SK-N-SH (cell line): ENCODE data around the gene RBM42. TPM values are rescaled to one million over a fixed set of nuclear protein-coding genes. Genes with fewer than 3 reads are reported as not detected.

ENCODE experiments used
- CTCF ChIA-PET: fragments of 300-600, 350-600 bp; formaldehyde crosslinking; extraction: SDS; loops from one replicate; lab custom pipeline; 2021; lab: Yijun Ruan, JAX
- POLR2A ChIA-PET: fragments of 350-600 bp; sonication (Branson Sonifier 250); formaldehyde crosslinking; extraction: SDS; loops from one replicate; lab custom pipeline; 2020; ENCODE audit warnings: antibody characterized with exemption, inconsistent platforms; lab: Yijun Ruan, JAX
- DNase-seq: peaks from one replicate; pipeline ENCODE4 v3.0.0; 2012
- H2AFZ ChIP-seq: fragments of 200-600 bp; sonication (generic); 2 replicates; pipeline ENCODE4 v1.8.1; 2016; ENCODE audit warnings: antibody characterized with exemption, mild to moderate bottlenecking, low read depth
- H3F3A ChIP-seq: fragments of 200-600 bp; sonication (generic); replicated peaks from 2 replicates; pipeline ENCODE3; 2016; ENCODE audit warnings: antibody characterized with exemption, mild to moderate bottlenecking; ENCODE audit not compliant: insufficient read depth
- H3K27ac ChIP-seq, 2 experiments: fragments of 200-500 bp in 1 of 2; fragments of 200-600 bp in 1 of 2; sonication (Bioruptor generic) in 1 of 2; sonication (generic), shearing (Covaris generic) in 1 of 2; 2 replicates each; pipeline versions ENCODE4 v1.5.1 to v1.6.1; 2014 to 2016; ENCODE audit warnings: low read depth in 2 of 2, inconsistent platforms in 1 of 2, low read length in 1 of 2, mild to moderate bottlenecking in 1 of 2, mixed read lengths in 1 of 2
- H3K27me3 ChIP-seq: fragments of 200-600 bp; sonication (generic), shearing (Covaris generic); 2 replicates; pipeline ENCODE4 v1.6.1; 2016; ENCODE audit warnings: mixed run types; ENCODE audit not compliant: insufficient read depth
- H3K36me3 ChIP-seq, 2 experiments: fragments of 200-500 bp in 1 of 2; fragments of 200-600 bp in 1 of 2; sonication (Bioruptor generic) in 1 of 2; sonication (generic) in 1 of 2; replicated peaks in 1 of 2; 2 replicates each; pipeline versions ENCODE3 to v1.5.1; 2014 to 2016; ENCODE audit warnings: low read length in 1 of 2, mild to moderate bottlenecking in 1 of 2; ENCODE audit not compliant: insufficient read depth in 2 of 2, control insufficient read depth in 1 of 2
- H3K4me1 ChIP-seq, 2 experiments: fragments of 200-500 bp in 1 of 2; fragments of 200-600 bp in 1 of 2; sonication (Bioruptor generic) in 1 of 2; sonication (generic), shearing (Covaris generic) in 1 of 2; 2 replicates each; pipeline versions ENCODE4 v1.5.1 to v1.6.1; 2014 to 2016; ENCODE audit warnings: low read depth in 1 of 2, low read length in 1 of 2, mixed run types in 1 of 2; ENCODE audit not compliant: insufficient read depth in 2 of 2, control insufficient read depth in 1 of 2
- H3K4me2 ChIP-seq: fragments of 200-600 bp; sonication (generic), shearing (Covaris generic); 2 replicates; pipeline ENCODE4 v1.6.1; 2017; ENCODE audit warnings: mixed run types
- H3K4me3 ChIP-seq, 2 experiments: fragments of 200-500 bp in 1 of 2; fragments of 200-600 bp in 1 of 2; sonication (Bioruptor generic) in 1 of 2; sonication (generic), shearing (Covaris generic) in 1 of 2; 2 replicates each; pipeline versions ENCODE4 v1.5.1 to v1.8.1; 2014 to 2016; ENCODE audit warnings: low read depth in 2 of 2, inconsistent platforms in 1 of 2, low read length in 1 of 2, mild to moderate bottlenecking in 1 of 2, mixed read lengths in 1 of 2, moderate library complexity in 1 of 2
- H3K79me2 ChIP-seq: fragments of 200-600 bp; sonication (generic); 2 replicates; pipeline ENCODE4 v1.8.1; 2017; ENCODE audit warnings: mild to moderate bottlenecking; ENCODE audit not compliant: insufficient read depth
- H3K9ac ChIP-seq: fragments of 200-600 bp; sonication (generic); 2 replicates; pipeline ENCODE4 v1.6.1; 2017; ENCODE audit warnings: mixed run types
- H3K9me2 ChIP-seq: fragments of 200-600 bp; sonication (generic); 2 replicates; pipeline ENCODE4 v1.6.1; 2017; ENCODE audit warnings: mixed run types
- H3K9me3 ChIP-seq: fragments of 200-600 bp; sonication (generic); 2 replicates; pipeline ENCODE4 v1.6.1; 2017; ENCODE audit warnings: mixed run types, mild to moderate bottlenecking, moderate library complexity
- H4K20me1 ChIP-seq: fragments of 200-600 bp; sonication (generic); 2 replicates; pipeline ENCODE4 v1.6.1; 2017; ENCODE audit warnings: mild to moderate bottlenecking, mixed run types; ENCODE audit not compliant: insufficient read depth
- CHD2 ChIP-seq: fragments of 150-350 bp; IDR thresholded peaks from 2 replicates; pipeline ENCODE4 v1.6.1; 2018; ENCODE audit warnings: low read length; ENCODE audit not compliant: partially characterized antibody
- ELF1 ChIP-seq: IDR thresholded peaks from 2 replicates; pipeline ENCODE4 v1.4.0; 2012
- FOSL2 ChIP-seq: IDR thresholded peaks from 2 replicates; pipeline ENCODE4 v1.4.0; 2012; ENCODE audit warnings: low read depth, mild to moderate bottlenecking, moderate library complexity, borderline replicate concordance
- FOXJ3 ChIP-seq: sonication (generic); formaldehyde crosslinking; IDR thresholded peaks from 2 replicates; pipeline ENCODE4 v1.5.1; 2020; ENCODE audit warnings: mild to moderate bottlenecking, missing genetic modification reagents
- FOXM1 ChIP-seq: IDR thresholded peaks from 2 replicates; pipeline ENCODE4 v1.4.0; 2012; ENCODE audit warnings: low read depth, mild to moderate bottlenecking
- GATA2 ChIP-seq: sonication (generic); formaldehyde crosslinking; IDR thresholded peaks from 2 replicates; pipeline ENCODE4 v1.5.0; 2020; ENCODE audit warnings: mild to moderate bottlenecking, missing genetic modification reagents
- MXI1 ChIP-seq: IDR thresholded peaks from 2 replicates; pipeline ENCODE4 v1.6.1; 2012; ENCODE audit warnings: mild to moderate bottlenecking, low read depth, low read length, improper control_type of control experiment
- NFIC ChIP-seq: IDR thresholded peaks from 2 replicates; pipeline ENCODE4 v1.4.0; 2012; ENCODE audit warnings: borderline replicate concordance
- POLR2AphosphoS5 ChIP-seq: IDR thresholded peaks from 2 replicates; pipeline ENCODE4 v1.6.1; 2012; ENCODE audit warnings: low read depth, low read length
- RXRA ChIP-seq: IDR thresholded peaks from 2 replicates; pipeline ENCODE4 v1.4.0; 2012; ENCODE audit warnings: low read depth, mild to moderate bottlenecking, borderline replicate concordance
- SIN3A ChIP-seq: IDR thresholded peaks from 2 replicates; pipeline ENCODE4 v1.6.1; 2012; ENCODE audit warnings: low read depth, mild to moderate bottlenecking, low read length, moderate library complexity, borderline replicate concordance
- WGBS: methylation state at CpG from one replicate; pipeline ENCODE4 v1.1.6; 2017; ENCODE audit warnings: low lambda C conversion rate; 5-methylcytosine and 5-hydroxymethylcytosine counted together
- polyA plus RNA-seq, 3 experiments: library from polyadenylated mRNA; depleted of rRNA; stranded (reverse); fragments of >200 nt; gene quantifications; 2 replicates each; pipeline ENCODE4 v1.2.3, GENCODE V29; 2012
- TF ChIP-seq, protein P1 (sequence below): IDR thresholded peaks from 2 replicates; pipeline ENCODE4 v1.4.0; 2012; ENCODE audit warnings: low read depth
- TF ChIP-seq, protein P2 (sequence below): fragments of 150-350 bp; IDR thresholded peaks from 2 replicates; pipeline ENCODE4 v1.6.1; 2016; ENCODE audit warnings: mild to moderate bottlenecking, low read depth, low read length
- TF ChIP-seq, protein P3 (sequence below): IDR thresholded peaks from 2 replicates; pipeline ENCODE4; 2012
- TF ChIP-seq, protein P4 (sequence below): IDR thresholded peaks from 2 replicates; pipeline ENCODE4 v1.4.0; 2012; ENCODE audit warnings: low read depth, borderline replicate concordance

RBM42 gene
- polyA plus RNA-seq, 1 of the 3 experiments (the other 2 are of a cell fraction): 69.9 TPM

DNA sequence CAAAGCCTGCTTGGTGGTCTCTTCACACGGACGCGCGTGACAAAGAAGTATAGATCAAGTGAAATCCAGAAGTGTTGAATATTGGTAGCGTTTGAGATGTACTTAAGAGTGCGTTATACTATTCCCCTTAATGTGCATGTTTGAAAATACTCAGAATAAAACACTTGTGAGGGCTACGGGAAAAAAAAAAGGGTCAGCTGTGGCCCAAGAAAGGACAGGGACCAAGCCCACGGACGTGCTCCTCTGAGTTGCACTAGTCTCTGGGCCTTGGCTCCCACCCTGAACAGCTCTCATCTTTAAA, 622 bp upstream of the RBM42 start:
- Histone ChIP-seq H3K27me3 (no peaks in the 10 kb centered on the region), H3K79me2 (peaks cover 17% of the 10 kb centered on the region), H3K4me3 (peak overlapping the region; percentile 86 to 96), H4K20me1 (no peaks in the 10 kb centered on the region), H3K9me2 (no peaks in the 10 kb centered on the region), H3K4me2 (peak overlapping the region; percentile 92), H3K4me1 (peaks cover 0 to 12% of the 10 kb centered on the region in 2 experiments; a peak in 2 of 4 replicates), H3K9ac (peak overlapping the region; percentile 73), H2AFZ (peak overlapping the region; percentile 91), H3F3A (peaks cover 9% of the 10 kb centered on the region), H3K36me3 (peaks cover 21 to 22% of the 10 kb centered on the region in 2 experiments), H3K27ac (peak overlapping the region; percentile 59 to 80), H3K9me3 (no peaks in the 10 kb centered on the region)
- TF ChIP-seq SIN3A: no peak
- no peak for TF ChIP-seq FOXM1
- TF ChIP-seq, protein P1, sequence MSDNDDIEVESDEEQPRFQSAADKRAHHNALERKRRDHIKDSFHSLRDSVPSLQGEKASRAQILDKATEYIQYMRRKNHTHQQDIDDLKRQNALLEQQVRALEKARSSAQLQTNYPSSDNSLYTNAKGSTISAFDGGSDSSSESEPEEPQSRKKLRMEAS: no peak
- no peak for TF ChIP-seq GATA2 (CRISPR knock-in tag)
- no peak for TF ChIP-seq FOXJ3 (CRISPR knock-in tag)
- DNase-seq: no peak
- ChIA-PET POLR2A (interaction anchor here (0.6 to 1.0 kb wide), 2 partner anchors 12 to 14 kb away, joined by 3 to 5 read pairs; no protein-coding TSS in a partner anchor), CTCF (no interaction called here)
- 13% methylated on average over 9 of the region's 9 CpGs for WGBS

DNA sequence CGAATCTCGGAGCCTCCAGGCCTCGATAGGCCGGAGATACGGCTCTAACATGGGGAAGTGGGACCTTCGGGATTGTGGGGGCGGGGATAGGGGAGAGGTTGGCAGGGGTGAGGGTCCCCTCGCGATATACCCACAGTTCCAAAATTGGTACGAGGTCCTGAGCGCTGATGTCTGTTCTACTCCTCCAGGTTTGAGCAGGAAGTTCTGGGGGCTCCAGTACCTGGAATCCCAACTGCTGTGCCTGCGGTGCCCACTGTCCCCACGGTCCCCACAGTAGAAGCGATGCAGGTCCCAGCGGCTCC, 447 bp downstream of the RBM42 start:
- WGBS: 3% methylated on average over 15 of the region's 15 CpGs
- ChIA-PET POLR2A (no interaction called here), CTCF (no interaction called here)

More for the DNA sequence above, 447 bp downstream of the RBM42 start:
- DNase-seq: no peak
- Histone ChIP-seq H4K20me1 (no peaks in the 10 kb centered on the region), H3K4me2 (peak overlapping the region; percentile 100), H3K4me3 (peak overlapping the region; percentile 86 to 96), H2AFZ (peak overlapping the region; percentile 66; the same call in 1 of the 2 replicates), H3F3A (peaks cover 9% of the 10 kb centered on the region), H3K27me3 (no peaks in the 10 kb centered on the region), H3K79me2 (peaks cover 17% of the 10 kb centered on the region), H3K36me3 (peaks cover 22 to 26% of the 10 kb centered on the region in 2 experiments), H3K9ac (peak overlapping the region; percentile 92), H3K9me3 (no peaks in the 10 kb centered on the region), H3K27ac (peak overlapping the region; percentile 6 to 52; a peak in 2 of 4 replicates), H3K4me1 (peaks cover 0 to 12% of the 10 kb centered on the region in 2 experiments; a peak in 2 of 4 replicates), H3K9me2 (no peaks in the 10 kb centered on the region)
- TF ChIP-seq RXRA (no peak), FOXJ3 (CRISPR knock-in tag) (no peak), ELF1 (no peak), FOSL2 (no peak), GATA2 (CRISPR knock-in tag) (no peak), NFIC (no peak), SIN3A (no peak), MXI1 (no peak), POLR2AphosphoS5 (no peak), CHD2 (no peak)
- TF ChIP-seq, protein P2, sequence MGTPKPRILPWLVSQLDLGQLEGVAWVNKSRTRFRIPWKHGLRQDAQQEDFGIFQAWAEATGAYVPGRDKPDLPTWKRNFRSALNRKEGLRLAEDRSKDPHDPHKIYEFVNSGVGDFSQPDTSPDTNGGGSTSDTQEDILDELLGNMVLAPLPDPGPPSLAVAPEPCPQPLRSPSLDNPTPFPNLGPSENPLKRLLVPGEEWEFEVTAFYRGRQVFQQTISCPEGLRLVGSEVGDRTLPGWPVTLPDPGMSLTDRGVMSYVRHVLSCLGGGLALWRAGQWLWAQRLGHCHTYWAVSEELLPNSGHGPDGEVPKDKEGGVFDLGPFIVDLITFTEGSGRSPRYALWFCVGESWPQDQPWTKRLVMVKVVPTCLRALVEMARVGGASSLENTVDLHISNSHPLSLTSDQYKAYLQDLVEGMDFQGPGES: no peak
- TF ChIP-seq, protein P3, sequence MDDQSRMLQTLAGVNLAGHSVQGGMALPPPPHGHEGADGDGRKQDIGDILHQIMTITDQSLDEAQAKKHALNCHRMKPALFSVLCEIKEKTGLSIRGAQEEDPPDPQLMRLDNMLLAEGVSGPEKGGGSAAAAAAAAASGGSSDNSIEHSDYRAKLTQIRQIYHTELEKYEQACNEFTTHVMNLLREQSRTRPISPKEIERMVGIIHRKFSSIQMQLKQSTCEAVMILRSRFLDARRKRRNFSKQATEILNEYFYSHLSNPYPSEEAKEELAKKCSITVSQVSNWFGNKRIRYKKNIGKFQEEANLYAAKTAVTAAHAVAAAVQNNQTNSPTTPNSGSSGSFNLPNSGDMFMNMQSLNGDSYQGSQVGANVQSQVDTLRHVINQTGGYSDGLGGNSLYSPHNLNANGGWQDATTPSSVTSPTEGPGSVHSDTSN: no peak
- TF ChIP-seq, protein P4, sequence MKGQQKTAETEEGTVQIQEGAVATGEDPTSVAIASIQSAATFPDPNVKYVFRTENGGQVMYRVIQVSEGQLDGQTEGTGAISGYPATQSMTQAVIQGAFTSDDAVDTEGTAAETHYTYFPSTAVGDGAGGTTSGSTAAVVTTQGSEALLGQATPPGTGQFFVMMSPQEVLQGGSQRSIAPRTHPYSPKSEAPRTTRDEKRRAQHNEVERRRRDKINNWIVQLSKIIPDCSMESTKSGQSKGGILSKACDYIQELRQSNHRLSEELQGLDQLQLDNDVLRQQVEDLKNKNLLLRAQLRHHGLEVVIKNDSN: no peak
